CD4-positive, alpha-beta T cell (primary cell): Measurements from ENCODE around the gene UBE3C. TPM values are rescaled to one million over a fixed set of nuclear protein-coding genes. Genes with fewer than 3 reads are reported as not detected.

ENCODE experiments used
- ATAC-seq: fragments of 200-7000 bp; cut with Tn5 transposase; one replicate; pipeline ENCODE4 v1.10.0; 2022; ENCODE audit warnings: mild to moderate bottlenecking; ENCODE audit not compliant: poor library complexity
- CTCF ChIA-PET: fragments of 350-600 bp; sonication (Branson Sonifier 250); formaldehyde crosslinking; loops from one replicate; lab custom pipeline; 2021; ENCODE audit warnings: antibody characterized with exemption, inconsistent platforms; lab: Charles Lee
- POLR2A ChIA-PET: fragments of 350-600 bp; sonication (Branson Sonifier 250); formaldehyde crosslinking; loops from one replicate; lab custom pipeline; 2021; ENCODE audit warnings: antibody characterized with exemption, inconsistent platforms; lab: Charles Lee
- DNase-seq, 14 experiments: peaks; one replicate each; pipeline ENCODE4 v3.0.0-alpha.2; 2013 to 2020; ENCODE audit warnings: mixed read lengths in 2 of 14
- H3K27ac ChIP-seq, 2 donors: one replicate each; pipeline versions ENCODE4 v1.5.1 to v1.7.0; 2013; ENCODE audit warnings: low read length in 2 of 2, low read depth in 1 of 2, mild to moderate bottlenecking in 1 of 2
- H3K27me3 ChIP-seq, 2 experiments: 1 replicate in 1 of 2; 2 replicates in 1 of 2; pipeline versions ENCODE4 v1.6.1 to v1.7.0; 2013; ENCODE audit warnings: low read length in 2 of 2, control low read depth in 1 of 2, mild to moderate bottlenecking in 1 of 2, moderate library complexity in 1 of 2; ENCODE audit not compliant: insufficient read depth in 2 of 2, control insufficient read depth in 1 of 2
- H3K36me3 ChIP-seq: one replicate; pipeline ENCODE4 v1.6.1; 2013; ENCODE audit warnings: low read length, control low read depth; ENCODE audit not compliant: insufficient read depth
- H3K4me1 ChIP-seq: one replicate; pipeline ENCODE4 v1.6.1; 2013; ENCODE audit warnings: low read length, control low read depth; ENCODE audit not compliant: insufficient read depth
- H3K4me3 ChIP-seq: one replicate; pipeline ENCODE4 v1.5.1; 2013; ENCODE audit warnings: mild to moderate bottlenecking, low read length, moderate library complexity
- H3K9me3 ChIP-seq, 2 experiments: 1 replicate in 1 of 2; 2 replicates in 1 of 2; pipeline versions ENCODE4 v1.6.1 to v1.7.0; 2013; ENCODE audit warnings: low read length in 2 of 2, mild to moderate bottlenecking in 2 of 2, control low read depth in 1 of 2, moderate library complexity in 1 of 2; ENCODE audit not compliant: control insufficient read depth in 1 of 2, insufficient read depth in 1 of 2
- H3K27ac Mint-ChIP-seq: one replicate; pipeline ENCODE4 v1.8.0; 2020; ENCODE audit warnings: mixed read lengths
- H3K27me3 Mint-ChIP-seq: one replicate; pipeline ENCODE4 v1.8.0; 2021; ENCODE audit warnings: mixed read lengths
- H3K36me3 Mint-ChIP-seq: one replicate; pipeline ENCODE4 v1.8.0; 2021; ENCODE audit warnings: low read depth, mixed read lengths
- H3K4me1 Mint-ChIP-seq: one replicate; pipeline ENCODE4 v1.8.0; 2021; ENCODE audit warnings: low read depth, mixed read lengths
- H3K4me3 Mint-ChIP-seq: one replicate; pipeline ENCODE4 v1.8.0; 2020; ENCODE audit warnings: mild to moderate bottlenecking, mixed read lengths
- H3K9me3 Mint-ChIP-seq: one replicate; pipeline ENCODE4 v1.8.0; 2020; ENCODE audit warnings: mixed read lengths
- CTCF ChIP-seq: fragments of 200-600 bp; IDR thresholded peaks from one replicate; pipeline ENCODE4 v1.8.0; 2022; ENCODE audit warnings: antibody characterized with exemption, mild to moderate bottlenecking
- intact Hi-C, 2 experiments: fragments of 100-400 bp; cut with DNase I in 1 of 2; cut with micrococcal nuclease in 1 of 2; formaldehyde crosslinking; loops; one replicate each; pipeline versions ENCODE4 v1.15.1 to v1.9.0; 2023 to 2025; cut with DNase I, micrococcal nuclease
- total RNA-seq, 174 experiments: library from RNA in 2 of 174; stranded (reverse) in 2 of 174; gene quantifications; one replicate each; pipeline ENCODE4 v1.2.3 and lab custom pipeline; 2021 to 2026

The UBE3C gene
- total RNA-seq, 2 experiments from 2014 or later, result 30.8 to 32.3 TPM

- no peak overlapping the region for H3K4me3 Mint-ChIP-seq
- peaks cover 30% of the 10 kb centered on the region for H3K36me3 Mint-ChIP-seq
- no peaks in the 10 kb centered on the region for H3K9me3 ChIP-seq
- H3K27ac Mint-ChIP-seq, result no peak overlapping the region
- H3K36me3 ChIP-seq, result peaks cover 27% of the 10 kb centered on the region
- TF ChIP-seq CTCF, result no peak
- H3K4me1 Mint-ChIP-seq, result no peaks in the 10 kb centered on the region
- no peaks in the 10 kb centered on the region for H3K27me3 Mint-ChIP-seq
- no peak for DNase-seq
- H3K4me1 ChIP-seq, result no peaks in the 10 kb centered on the region
- POLR2A ChIA-PET, result no interaction called here
- H3K9me3 Mint-ChIP-seq, result no peaks in the 10 kb centered on the region
- ATAC-seq, result no peak
- intact Hi-C loops, result loop anchor here in 1 of 2 experiments (10.0 kb wide), 1 partner anchor 267 kb away; no protein-coding TSS in a partner anchor
- H3K27me3 ChIP-seq, result no peaks in the 10 kb centered on the region
- H3K27ac ChIP-seq, result no peak overlapping the region
- H3K4me3 ChIP-seq, result no peak overlapping the region
- CTCF ChIA-PET, result no interaction called here
Observed at GRCh38 chr7:157241631-157242030, 102.9 kb downstream of the UBE3C start.

GRCh38 chr7:157244516-157245294 lies 106.0 kb downstream of the UBE3C start:
- H3K4me3 ChIP-seq, result no peak overlapping the region
- intact Hi-C loops, result loop anchor here in 1 of 2 experiments (10.0 kb wide), 1 partner anchor 270 kb away; no protein-coding TSS in a partner anchor
- H3K27ac ChIP-seq, result no peak overlapping the region
- ChIA-PET POLR2A (no interaction called here), CTCF (no interaction called here)
- no peaks in the 10 kb centered on the region for H3K9me3 ChIP-seq
- H3K9me3 Mint-ChIP-seq, result no peaks in the 10 kb centered on the region
- H3K27ac Mint-ChIP-seq, result no peak overlapping the region
- H3K36me3 Mint-ChIP-seq, result peaks cover 24% of the 10 kb centered on the region
- no peak overlapping the region for H3K4me3 Mint-ChIP-seq
- DNase-seq, result no peak
- no peaks in the 10 kb centered on the region for H3K4me1 ChIP-seq
- no peak for TF ChIP-seq CTCF
- H3K36me3 ChIP-seq, result peaks cover 20% of the 10 kb centered on the region
- ATAC-seq, result no peak
- no peaks in the 10 kb centered on the region for H3K27me3 ChIP-seq
- no peaks in the 10 kb centered on the region for H3K27me3 Mint-ChIP-seq
- no peaks in the 10 kb centered on the region for H3K4me1 Mint-ChIP-seq

GRCh38 chr7:157246052-157246451 lies 107.3 kb downstream of the UBE3C start:
- intact Hi-C loops, result loop anchor here in 1 of 2 experiments (10.0 kb wide), 1 partner anchor 271 kb away; no protein-coding TSS in a partner anchor
- Histone ChIP-seq H3K27me3 (no peaks in the 10 kb centered on the region), H3K4me1 (no peaks in the 10 kb centered on the region), H3K9me3 (no peaks in the 10 kb centered on the region), H3K36me3 (peaks cover 17% of the 10 kb centered on the region), H3K4me3 (no peak overlapping the region), H3K27ac (no peak overlapping the region)
- Mint-ChIP-seq H3K36me3 (peaks cover 31% of the 10 kb centered on the region), H3K4me3 (no peak overlapping the region), H3K27ac (no peak overlapping the region), H3K9me3 (no peaks in the 10 kb centered on the region), H3K27me3 (no peaks in the 10 kb centered on the region), H3K4me1 (no peaks in the 10 kb centered on the region)
- ChIA-PET POLR2A (no interaction called here), CTCF (interaction anchor here (0.6 kb wide), 1 partner anchor 46 kb away, joined by 3 read pairs; no protein-coding TSS in a partner anchor)
- no peak for ATAC-seq
- TF ChIP-seq CTCF, result no peak
- DNase-seq, result no peak
